OCI-LY1 (cell line): ENCODE measurements around the gene EDEM2.

ENCODE experiments used
- EZH2 ChIP-seq: fragments of 200-600 bp; sonication (generic), shearing (Covaris generic); IDR thresholded peaks from 2 replicates; pipeline ENCODE4 v1.8.0; 2017; ENCODE audit warnings: borderline replicate concordance, mixed run types, mild to moderate bottlenecking, antibody characterized with exemption, low read length, moderate library complexity, mixed read lengths
- TF ChIP-seq, protein P1 (sequence below): fragments of 200-600 bp; sonication (generic), shearing (Covaris generic); IDR thresholded peaks from 2 replicates; pipeline ENCODE4 v1.5.1; 2017; ENCODE audit warnings: mild to moderate bottlenecking, antibody characterized with exemption, low read length, moderate library complexity, mixed read lengths

DNA sequence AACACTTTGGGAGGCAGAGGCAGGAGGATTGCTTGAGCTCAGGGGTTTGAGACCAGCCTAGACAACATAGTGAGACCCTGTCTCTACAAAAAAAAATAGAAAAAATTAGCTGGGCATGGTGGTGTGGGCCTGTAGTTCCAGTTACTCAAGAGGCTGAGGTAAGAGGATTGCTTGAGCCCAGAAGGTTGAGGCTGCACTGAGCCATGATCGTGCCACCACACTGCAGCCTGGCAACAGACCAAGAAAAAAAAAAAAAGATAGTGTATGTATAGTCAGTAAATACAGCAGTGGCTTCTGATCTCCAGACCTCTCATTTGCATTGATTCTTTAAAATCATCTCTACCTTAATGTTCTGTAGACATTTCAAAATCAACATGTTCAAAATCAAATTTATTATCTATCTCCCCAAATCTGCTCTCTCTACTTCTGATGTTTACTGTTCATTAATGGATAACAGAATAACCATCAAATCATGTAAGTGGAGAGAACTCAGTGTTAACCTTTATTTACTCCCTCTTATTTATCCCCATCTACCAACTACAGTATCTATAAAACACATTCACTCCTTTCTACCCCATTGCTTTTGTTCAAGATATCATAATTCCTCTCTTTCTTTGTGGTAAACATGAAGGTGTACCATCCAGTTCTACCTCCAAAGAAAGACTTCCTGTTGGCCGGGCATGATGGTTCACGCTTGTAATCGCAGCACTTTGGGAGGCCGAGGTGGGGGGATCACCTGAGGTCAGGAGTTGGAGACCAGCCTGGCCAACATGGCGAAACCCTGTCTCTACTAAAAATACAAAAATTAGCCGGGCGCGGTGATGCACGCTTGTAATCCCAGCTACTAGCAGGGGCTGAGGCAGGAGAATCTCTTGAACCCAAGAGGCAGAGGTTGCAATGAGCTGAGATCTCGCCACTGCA, 32.4 kb upstream of the EDEM2 start:
- no peak for TF ChIP-seq EZH2
- TF ChIP-seq, protein P1, sequence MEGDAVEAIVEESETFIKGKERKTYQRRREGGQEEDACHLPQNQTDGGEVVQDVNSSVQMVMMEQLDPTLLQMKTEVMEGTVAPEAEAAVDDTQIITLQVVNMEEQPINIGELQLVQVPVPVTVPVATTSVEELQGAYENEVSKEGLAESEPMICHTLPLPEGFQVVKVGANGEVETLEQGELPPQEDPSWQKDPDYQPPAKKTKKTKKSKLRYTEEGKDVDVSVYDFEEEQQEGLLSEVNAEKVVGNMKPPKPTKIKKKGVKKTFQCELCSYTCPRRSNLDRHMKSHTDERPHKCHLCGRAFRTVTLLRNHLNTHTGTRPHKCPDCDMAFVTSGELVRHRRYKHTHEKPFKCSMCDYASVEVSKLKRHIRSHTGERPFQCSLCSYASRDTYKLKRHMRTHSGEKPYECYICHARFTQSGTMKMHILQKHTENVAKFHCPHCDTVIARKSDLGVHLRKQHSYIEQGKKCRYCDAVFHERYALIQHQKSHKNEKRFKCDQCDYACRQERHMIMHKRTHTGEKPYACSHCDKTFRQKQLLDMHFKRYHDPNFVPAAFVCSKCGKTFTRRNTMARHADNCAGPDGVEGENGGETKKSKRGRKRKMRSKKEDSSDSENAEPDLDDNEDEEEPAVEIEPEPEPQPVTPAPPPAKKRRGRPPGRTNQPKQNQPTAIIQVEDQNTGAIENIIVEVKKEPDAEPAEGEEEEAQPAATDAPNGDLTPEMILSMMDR: no peak
